ENCODE measurements around the gene SH3GLB2.

SH3GLB2 gene

DNA sequence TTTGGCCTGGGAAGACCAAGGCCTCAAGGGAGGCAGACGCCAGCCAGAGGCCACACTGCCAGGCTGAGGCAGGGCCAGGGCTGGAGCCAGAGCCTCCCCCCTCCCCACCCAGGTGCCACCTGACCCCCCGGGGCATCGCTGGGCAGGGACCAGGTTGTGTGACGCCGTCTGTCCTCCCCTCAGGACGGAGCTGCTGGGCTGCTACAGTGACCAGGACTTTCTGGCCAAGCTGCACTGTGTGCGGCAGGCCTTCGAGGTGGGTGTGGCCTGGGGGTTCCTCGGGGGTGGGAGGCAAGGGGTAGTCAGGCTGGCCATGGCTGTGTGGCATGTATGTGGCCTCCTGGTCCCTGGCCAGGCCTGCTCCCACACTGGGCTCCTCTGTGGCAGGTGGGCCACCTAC, 34.9 kb upstream of the SH3GLB2 start:
- no peak overlapping the region for H3K27ac ChIP-seq
- TF ChIP-seq ZFX (IDR thresholded peaks at IDR 0.05; ENCODE audit: borderline replicate concordance): no peak
- TF ChIP-seq, protein P1, sequence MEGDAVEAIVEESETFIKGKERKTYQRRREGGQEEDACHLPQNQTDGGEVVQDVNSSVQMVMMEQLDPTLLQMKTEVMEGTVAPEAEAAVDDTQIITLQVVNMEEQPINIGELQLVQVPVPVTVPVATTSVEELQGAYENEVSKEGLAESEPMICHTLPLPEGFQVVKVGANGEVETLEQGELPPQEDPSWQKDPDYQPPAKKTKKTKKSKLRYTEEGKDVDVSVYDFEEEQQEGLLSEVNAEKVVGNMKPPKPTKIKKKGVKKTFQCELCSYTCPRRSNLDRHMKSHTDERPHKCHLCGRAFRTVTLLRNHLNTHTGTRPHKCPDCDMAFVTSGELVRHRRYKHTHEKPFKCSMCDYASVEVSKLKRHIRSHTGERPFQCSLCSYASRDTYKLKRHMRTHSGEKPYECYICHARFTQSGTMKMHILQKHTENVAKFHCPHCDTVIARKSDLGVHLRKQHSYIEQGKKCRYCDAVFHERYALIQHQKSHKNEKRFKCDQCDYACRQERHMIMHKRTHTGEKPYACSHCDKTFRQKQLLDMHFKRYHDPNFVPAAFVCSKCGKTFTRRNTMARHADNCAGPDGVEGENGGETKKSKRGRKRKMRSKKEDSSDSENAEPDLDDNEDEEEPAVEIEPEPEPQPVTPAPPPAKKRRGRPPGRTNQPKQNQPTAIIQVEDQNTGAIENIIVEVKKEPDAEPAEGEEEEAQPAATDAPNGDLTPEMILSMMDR (IDR thresholded peaks at IDR 0.05): no peak

DNA sequence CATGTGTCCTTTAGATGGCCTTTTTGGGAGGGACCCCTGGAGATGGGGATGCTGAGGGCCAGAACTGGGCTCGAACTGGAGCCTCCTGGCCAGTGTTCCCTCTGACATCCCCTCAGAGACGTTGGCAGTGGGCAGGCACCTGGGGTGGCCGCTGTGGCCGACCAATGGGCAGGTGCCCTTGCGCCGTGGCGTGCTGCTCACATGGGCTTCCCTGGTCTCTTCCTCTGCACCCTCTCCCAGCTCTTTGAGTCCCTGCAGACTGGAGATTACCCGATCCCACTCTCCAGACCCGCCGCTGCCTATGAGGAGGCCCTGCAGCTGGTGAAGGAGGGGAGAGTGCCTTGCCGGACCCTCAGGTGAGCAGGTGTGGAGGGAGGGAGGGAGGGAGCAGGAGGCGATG, 32.9 kb upstream of the SH3GLB2 start:
- TF ChIP-seq, protein P1 (IDR thresholded peaks at IDR 0.05): no peak
- no peak for TF ChIP-seq ZFX (IDR thresholded peaks at IDR 0.05; ENCODE audit: borderline replicate concordance)
- H3K27ac ChIP-seq: no peak overlapping the region

DNA sequence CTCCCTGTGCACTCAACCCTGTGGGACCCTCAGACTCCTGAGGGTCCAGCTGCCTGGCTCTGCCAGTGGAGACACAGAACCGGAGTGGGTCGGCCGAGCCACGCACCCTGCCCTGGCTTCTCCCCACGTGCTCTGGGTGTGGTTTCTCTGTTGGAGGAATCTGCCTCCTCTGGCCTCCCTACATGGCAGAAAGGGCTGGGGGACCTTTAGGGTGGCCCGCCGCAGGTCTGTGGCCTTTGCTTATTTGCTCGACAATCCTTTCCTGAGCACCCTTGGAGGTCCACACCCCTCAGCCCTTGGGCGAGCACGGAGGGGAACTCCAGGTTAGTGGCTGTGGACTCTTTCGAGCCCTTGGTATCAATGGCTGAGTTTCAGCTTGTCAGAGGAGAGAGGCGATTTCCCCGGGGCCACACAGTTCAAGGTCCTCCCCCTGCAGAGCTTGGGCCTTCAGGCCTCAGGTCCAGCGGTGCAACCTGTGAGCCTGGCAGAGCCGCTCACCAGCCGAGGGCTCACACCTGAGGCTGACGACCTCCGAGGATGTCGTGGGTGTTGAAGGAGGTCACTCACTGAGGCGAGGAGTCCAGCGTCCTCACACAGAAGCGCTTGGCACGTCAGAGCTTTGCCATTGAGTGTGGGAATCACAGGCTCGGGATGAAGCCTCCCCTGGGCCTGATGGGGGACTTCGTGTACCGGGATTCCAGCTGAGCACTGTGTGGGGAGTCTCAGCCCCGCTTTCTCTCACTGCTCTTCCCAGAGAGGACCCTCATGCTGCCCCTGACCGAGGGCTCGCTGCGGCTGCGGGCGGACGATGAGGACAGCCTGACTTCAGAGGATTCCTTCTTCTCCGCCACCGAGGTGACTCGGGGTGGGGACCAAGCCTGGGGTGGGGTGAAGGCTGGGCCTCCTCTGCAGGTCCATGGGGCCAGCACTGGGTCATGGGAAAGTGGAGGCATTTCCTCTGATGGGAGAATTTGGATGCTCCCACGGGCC, 32.0 kb upstream of the SH3GLB2 start:
- no peak overlapping the region for H3K27ac ChIP-seq

DNA sequence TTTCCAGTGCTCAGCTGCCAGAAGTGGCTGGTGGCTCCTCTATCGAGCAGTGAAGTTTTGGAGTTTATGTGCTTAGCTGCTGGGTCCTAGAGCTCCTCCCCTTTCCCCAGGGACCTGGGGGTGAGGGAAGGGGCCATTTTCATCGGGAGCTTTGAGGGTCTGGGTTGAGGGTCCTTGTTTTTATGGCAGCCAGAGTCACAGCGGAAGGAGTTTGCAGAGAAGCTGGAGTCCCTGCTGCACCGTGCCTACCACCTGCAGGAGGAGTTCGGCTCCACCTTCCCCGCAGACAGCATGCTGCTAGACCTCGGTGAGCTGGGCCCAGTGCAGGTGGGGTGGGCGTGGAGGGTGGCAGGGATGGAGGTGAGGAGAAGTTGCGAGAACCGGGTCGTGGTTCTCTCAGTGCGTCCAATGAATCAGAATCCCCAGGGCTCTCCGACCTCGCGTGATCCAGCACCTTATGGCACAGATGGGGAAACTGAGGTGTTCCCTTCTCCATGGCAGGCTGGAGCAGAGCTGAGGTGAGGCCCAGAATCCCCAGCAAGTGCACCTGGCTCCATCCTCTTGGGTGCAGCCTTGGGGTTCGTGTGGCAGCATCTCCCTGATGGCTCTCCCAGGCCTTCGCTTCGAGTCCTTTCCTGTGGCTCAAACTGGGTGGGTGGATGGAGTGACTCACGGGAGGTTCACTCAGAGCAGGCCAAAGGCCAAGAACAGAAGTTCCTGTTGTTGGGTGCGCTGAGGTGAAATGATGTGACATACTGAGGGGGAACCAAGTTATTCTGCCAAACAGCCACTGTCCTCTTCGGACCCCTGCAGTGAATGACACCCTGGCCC, 31.0 kb upstream of the SH3GLB2 start:
- TF ChIP-seq ZFX (IDR thresholded peaks at IDR 0.05; ENCODE audit: borderline replicate concordance): no peak
- TF ChIP-seq, protein P1 (IDR thresholded peaks at IDR 0.05): no peak

More for the DNA sequence above, 32.0 kb upstream of the SH3GLB2 start:
- TF ChIP-seq, protein P1 (IDR thresholded peaks at IDR 0.05): no peak
- no peak for TF ChIP-seq ZFX (IDR thresholded peaks at IDR 0.05; ENCODE audit: borderline replicate concordance)

DNA sequence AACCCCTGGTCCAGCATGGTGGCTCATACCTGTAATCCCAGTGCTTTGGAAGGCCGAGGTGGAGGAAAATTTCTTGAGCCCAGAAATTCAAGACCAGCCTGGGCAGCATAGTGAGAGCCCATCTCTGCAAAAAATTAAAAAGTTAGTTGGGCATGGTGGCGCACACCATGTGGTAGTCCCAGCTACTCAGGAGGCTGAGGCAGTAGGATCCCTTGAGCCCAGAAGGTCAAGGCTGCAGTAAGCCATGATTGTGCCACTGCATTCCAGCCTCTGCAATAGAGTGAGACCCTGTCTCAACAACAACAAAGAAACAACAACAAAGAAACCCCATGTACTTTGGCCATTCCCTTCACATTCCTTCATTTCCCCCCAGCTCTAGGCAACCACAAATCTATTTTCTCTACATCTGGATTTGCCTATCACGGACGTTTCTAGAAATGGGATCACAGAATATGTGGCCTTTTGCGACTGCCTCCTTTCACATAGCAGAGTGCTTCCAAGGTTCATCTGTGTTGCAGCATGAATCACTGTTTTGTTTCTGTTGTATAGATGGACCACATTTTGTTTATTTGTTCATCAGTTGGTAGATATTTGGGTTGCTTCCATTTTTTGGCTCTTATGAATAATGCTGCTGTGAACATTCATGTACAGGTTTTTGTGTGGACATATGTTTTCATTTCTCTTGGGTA, 26.2 kb upstream of the SH3GLB2 start:
- no peak overlapping the region for H3K27ac ChIP-seq
- no peak for TF ChIP-seq ZFX (IDR thresholded peaks at IDR 0.05; ENCODE audit: borderline replicate concordance)
- TF ChIP-seq, protein P1 (IDR thresholded peaks at IDR 0.05): no peak

More for the DNA sequence above, 31.0 kb upstream of the SH3GLB2 start:
- no peak overlapping the region for H3K27ac ChIP-seq

DNA sequence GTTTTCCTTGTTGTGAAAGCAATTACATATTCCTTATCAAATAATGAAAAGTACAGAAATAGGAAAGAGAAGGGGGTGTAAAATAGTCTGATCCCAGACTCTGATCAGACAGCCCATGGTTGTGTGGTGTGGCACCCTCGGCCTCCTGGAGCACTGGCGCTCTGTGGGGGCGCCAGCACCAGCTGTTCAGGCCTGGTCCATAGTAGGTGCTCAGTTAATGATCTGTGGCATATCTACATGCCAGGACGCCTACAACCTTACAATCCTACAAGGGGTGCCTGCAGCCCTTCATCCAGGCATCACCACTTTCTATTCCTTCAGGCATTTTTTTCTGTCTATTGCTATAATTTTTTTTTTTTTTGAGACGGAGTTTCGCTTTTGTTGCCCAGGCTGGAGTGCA, 24.9 kb upstream of the SH3GLB2 start:
- no peak for TF ChIP-seq ZFX (IDR thresholded peaks at IDR 0.05; ENCODE audit: borderline replicate concordance)
- TF ChIP-seq, protein P1 (IDR thresholded peaks at IDR 0.05): no peak
- peak overlapping the region; percentile 88 for H3K27ac ChIP-seq

Measured in 22Rv1 (cell line).